ENCODE results near the gene CNTN4. TPM values are rescaled to one million over a fixed set of nuclear protein-coding genes. Genes with fewer than 3 reads are reported as not detected.

Gene CNTN4
- total RNA-seq, 1 donor from 2014 or later: not detected

GRCh38 chr3:2849092-2849491 lies 750.4 kb downstream of the CNTN4 start:
- intact Hi-C loops (cut with micrococcal nuclease): no loop called here

- intact Hi-C loops (cut with micrococcal nuclease): no loop called here
These were observed 752.0 kb downstream of the CNTN4 start for GRCh38 chr3:2850701-2851100.

- intact Hi-C loops (cut with micrococcal nuclease): no loop called here
These were observed 752.7 kb downstream of the CNTN4 start for GRCh38 chr3:2851361-2851760.

GRCh38 chr3:2851835-2852234 lies 753.2 kb downstream of the CNTN4 start:
- intact Hi-C loops (cut with micrococcal nuclease): no loop called here

GRCh38 chr3:2853651-2854050 lies 755.0 kb downstream of the CNTN4 start:
- intact Hi-C loops (cut with micrococcal nuclease): no loop called here

GRCh38 chr3:2856138-2857133 lies 757.8 kb downstream of the CNTN4 start:
- intact Hi-C loops (cut with micrococcal nuclease): no loop called here

- intact Hi-C loops (cut with micrococcal nuclease): no loop called here
These were observed 762.0 kb downstream of the CNTN4 start for GRCh38 chr3:2860626-2861025.

- intact Hi-C loops (cut with micrococcal nuclease): no loop called here
These were observed 762.5 kb downstream of the CNTN4 start for GRCh38 chr3:2861120-2861519.

GRCh38 chr3:2861920-2862319 lies 763.3 kb downstream of the CNTN4 start:
- intact Hi-C loops (cut with micrococcal nuclease): no loop called here

- intact Hi-C loops (cut with micrococcal nuclease): no loop called here
These were observed 763.7 kb downstream of the CNTN4 start for GRCh38 chr3:2862366-2862765.

- intact Hi-C loops (cut with micrococcal nuclease): no loop called here
These were observed 764.5 kb downstream of the CNTN4 start for GRCh38 chr3:2863127-2863526.

GRCh38 chr3:2869905-2870304 lies 771.2 kb downstream of the CNTN4 start:
- intact Hi-C loops (cut with micrococcal nuclease): no loop called here

GRCh38 chr3:2870724-2871333 lies 772.2 kb downstream of the CNTN4 start:
- intact Hi-C loops (cut with micrococcal nuclease): no loop called here

GRCh38 chr3:2872884-2873283 lies 774.2 kb downstream of the CNTN4 start:
- intact Hi-C loops (cut with micrococcal nuclease): no loop called here

GRCh38 chr3:2873986-2874385 lies 775.3 kb downstream of the CNTN4 start:
- intact Hi-C loops (cut with micrococcal nuclease): no loop called here

GRCh38 chr3:2875699-2876098 lies 777.0 kb downstream of the CNTN4 start:
- intact Hi-C loops (cut with micrococcal nuclease): no loop called here

- intact Hi-C loops (cut with micrococcal nuclease): no loop called here
These were observed 777.7 kb downstream of the CNTN4 start for GRCh38 chr3:2876362-2876761.

GRCh38 chr3:2879023-2879422 lies 780.4 kb downstream of the CNTN4 start:
- intact Hi-C loops (cut with micrococcal nuclease): no loop called here

GRCh38 chr3:2879587-2879986 lies 780.9 kb downstream of the CNTN4 start:
- intact Hi-C loops (cut with micrococcal nuclease): no loop called here

GRCh38 chr3:2880218-2880756 lies 781.6 kb downstream of the CNTN4 start:
- intact Hi-C loops (cut with micrococcal nuclease): no loop called here

- intact Hi-C loops (cut with micrococcal nuclease): no loop called here
These were observed 784.6 kb downstream of the CNTN4 start for GRCh38 chr3:2883283-2883682.

GRCh38 chr3:2888592-2888991 lies 789.9 kb downstream of the CNTN4 start:
- intact Hi-C loops (cut with micrococcal nuclease): no loop called here

Data from T-helper 1 cell treated with Interleukin-12 subunit alpha and Interleukin-12 subunit beta and Interleukin-4 antibody, amounts not matched to agents 30 ng/mL and 1 ng/mL, for 36 hours (primary cell).